GM18868 (cell line): ENCODE measurements around the gene QSOX2.

Experiments used
- ATAC-seq: cut with Tn5 transposase; IDR thresholded peaks from one replicate; pipeline ENCODE4 v1.9.1; 2021; ENCODE audit warnings: mild to moderate bottlenecking, moderate library complexity; ENCODE audit not compliant: unreplicated experiment

Gene QSOX2

GRCh38 chr9:136265561-136266355, 20.1 kb upstream of the QSOX2 start:
- no peak for ATAC-seq

- ATAC-seq = no peak
These were observed 19.1 kb upstream of the QSOX2 start for GRCh38 chr9:136264441-136265405.

GRCh38 chr9:136264031-136264430, 18.4 kb upstream of the QSOX2 start:
- ATAC-seq = no peak

- no peak for ATAC-seq
These were observed 17.1 kb upstream of the QSOX2 start for GRCh38 chr9:136262671-136263178.

- no peak for ATAC-seq
These were observed 16.2 kb upstream of the QSOX2 start for GRCh38 chr9:136261686-136262430.

- no peak for ATAC-seq
These were observed 15.4 kb upstream of the QSOX2 start for GRCh38 chr9:136260936-136261472.

- ATAC-seq = no peak
These were observed 14.9 kb upstream of the QSOX2 start for GRCh38 chr9:136260521-136260920.

- ATAC-seq = no peak
These were observed 14.2 kb upstream of the QSOX2 start for GRCh38 chr9:136259836-136260235.

- no peak for ATAC-seq
These were observed 13.9 kb upstream of the QSOX2 start for GRCh38 chr9:136259517-136259813.

GRCh38 chr9:136258786-136259516, 13.3 kb upstream of the QSOX2 start:
- ATAC-seq = no peak

GRCh38 chr9:136258299-136258625, 12.7 kb upstream of the QSOX2 start:
- ATAC-seq = no peak

- no peak for ATAC-seq
These were observed 12.0 kb upstream of the QSOX2 start for GRCh38 chr9:136257381-136258298.

- no peak for ATAC-seq
These were observed 10.6 kb upstream of the QSOX2 start for GRCh38 chr9:136255896-136256890.

- no peak for ATAC-seq
These were observed 9.5 kb upstream of the QSOX2 start for GRCh38 chr9:136255166-136255538.

- no peak for ATAC-seq
These were observed 9.0 kb upstream of the QSOX2 start for GRCh38 chr9:136254381-136255165.

- no peak for ATAC-seq
These were observed 7.9 kb upstream of the QSOX2 start for GRCh38 chr9:136253246-136254130.
